Embryonic facial prominence (tissue), 1 donor: Measurements from ENCODE around the gene ALKAL2.

Experiments
- DNase-seq: peaks from one replicate; pipeline ENCODE4 v3.0.0-alpha.2; 2016; ENCODE audit errors: extremely low spot score

ALKAL2 gene

GRCh38 chr2:290090-290722 lies 2.3 kb upstream of the ALKAL2 start:
- peak; percentile 33 for DNase-seq

GRCh38 chr2:289362-290089 lies 1.6 kb upstream of the ALKAL2 start:
- DNase-seq, result no peak

GRCh38 chr2:288758-289361 lies 969 bp upstream of the ALKAL2 start:
- DNase-seq, result no peak

DNA sequence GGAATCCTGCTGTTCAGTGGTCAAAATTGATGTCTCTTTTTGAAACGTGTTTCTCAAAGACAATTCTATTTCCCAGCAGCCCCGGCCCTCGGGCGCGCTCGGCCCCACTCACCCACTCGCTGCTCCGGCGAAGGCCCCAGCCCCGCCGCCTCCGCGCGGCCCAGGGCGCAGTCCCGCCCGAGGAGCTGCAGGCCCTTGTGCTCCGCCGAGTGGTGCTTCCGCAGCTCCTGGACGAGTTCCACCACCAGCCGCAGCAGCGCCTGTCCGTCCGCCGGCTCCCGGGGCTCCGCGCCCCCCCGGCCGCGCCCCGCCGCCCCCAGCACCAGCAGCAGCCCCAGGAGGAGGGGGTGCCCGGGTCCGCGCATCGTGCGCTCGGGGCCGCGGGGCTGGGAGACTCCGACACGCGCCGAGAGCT lies 413 bp downstream of the ALKAL2 start:
- DNase-seq, result no peak

DNA sequence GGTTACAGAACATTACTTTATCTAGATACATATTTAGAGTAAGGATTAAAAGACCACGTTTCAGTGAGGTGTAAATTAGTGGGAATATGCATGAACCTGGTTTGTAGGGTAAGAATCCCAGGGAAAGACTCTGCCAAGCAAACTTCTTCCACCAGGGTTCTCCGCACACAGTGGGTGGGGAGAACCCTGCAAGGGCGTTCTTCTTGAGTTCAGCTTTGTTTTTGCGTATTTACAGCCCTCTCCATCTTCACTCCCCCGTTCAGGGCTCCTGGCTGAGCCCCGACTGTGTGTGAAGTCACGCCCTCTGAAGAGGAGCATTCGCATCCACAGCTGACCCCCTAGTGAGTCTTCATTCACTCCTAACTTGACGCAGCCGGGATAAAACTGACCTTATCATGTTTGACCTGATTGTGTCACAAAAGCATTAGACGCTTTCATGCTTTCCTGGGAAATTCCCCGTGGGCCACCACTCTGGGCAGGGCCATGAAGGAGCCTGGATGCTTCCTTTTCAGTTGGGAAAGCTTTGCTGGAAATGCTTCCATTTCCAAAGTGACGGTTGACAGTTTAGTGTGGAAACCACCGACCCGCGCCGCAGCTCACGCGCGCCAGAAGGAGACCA lies 1.0 kb downstream of the ALKAL2 start:
- no peak for DNase-seq

DNA sequence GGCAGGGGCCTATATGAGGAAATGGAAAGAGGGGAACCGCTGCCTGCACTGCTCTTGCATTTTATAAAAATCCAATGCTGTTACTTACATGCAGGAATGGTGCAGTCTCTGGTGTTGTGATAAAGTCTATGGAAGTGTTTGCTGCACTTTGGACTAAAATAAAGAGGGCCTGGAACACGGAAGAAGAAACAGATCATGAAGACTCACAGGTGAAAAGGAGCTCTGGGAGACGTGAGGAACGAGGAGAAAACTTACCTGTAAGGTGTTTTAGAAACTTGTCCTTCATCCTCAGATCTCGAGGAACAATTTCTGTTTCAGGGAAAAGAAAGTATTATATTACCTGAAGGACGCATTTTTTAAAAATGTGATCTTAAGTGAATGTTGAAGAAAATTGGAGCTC lies 1.9 kb downstream of the ALKAL2 start:
- no peak for DNase-seq

DNA sequence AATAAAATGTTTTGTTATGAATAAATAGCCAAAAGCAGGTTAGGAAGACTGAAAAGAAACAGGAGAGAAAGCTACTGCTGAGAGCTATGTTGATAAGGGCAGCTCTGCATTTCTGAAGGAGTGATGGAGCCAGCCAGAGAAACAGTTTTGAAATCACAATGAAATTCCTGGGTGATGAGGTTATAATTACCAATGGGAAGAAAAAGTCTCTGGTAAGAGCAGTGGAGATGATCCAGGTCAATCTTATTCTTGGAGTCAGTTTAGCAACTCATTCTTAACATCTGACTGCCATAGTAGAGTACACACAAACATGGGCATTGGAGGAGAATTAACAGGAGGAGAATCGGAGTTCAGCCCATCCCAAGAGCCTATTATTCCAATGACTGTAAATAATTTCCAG lies 2.4 kb downstream of the ALKAL2 start:
- no peak for DNase-seq

DNA sequence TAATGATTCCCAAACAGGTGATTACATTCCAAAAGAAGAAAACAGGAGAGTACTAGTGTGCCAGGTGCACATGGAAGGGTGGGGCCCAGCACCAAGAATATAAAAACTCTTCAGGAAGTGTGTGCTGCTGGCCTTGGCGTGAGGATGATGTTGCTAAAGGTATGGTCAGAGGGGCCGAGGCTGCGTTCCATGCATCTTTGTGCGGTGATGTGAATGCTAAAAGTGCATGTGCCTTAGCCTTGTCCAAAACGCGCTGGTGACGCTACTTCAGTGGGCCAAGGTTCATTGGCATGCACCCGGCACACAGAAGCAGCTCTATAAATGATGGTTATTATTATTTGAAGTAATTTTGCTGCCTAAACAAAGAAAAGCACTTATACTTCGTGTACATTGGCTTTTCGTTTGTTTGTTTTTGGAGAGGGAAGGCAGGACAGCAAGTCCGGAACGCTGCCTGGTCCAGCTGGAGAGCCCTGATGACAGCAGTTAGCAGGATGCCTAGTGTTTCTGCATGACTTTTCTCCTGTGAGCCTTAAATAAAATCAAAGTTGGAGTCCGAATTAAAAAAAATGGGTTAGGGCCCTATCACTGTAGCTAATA lies 2.9 kb downstream of the ALKAL2 start:
- DNase-seq, result no peak

DNA sequence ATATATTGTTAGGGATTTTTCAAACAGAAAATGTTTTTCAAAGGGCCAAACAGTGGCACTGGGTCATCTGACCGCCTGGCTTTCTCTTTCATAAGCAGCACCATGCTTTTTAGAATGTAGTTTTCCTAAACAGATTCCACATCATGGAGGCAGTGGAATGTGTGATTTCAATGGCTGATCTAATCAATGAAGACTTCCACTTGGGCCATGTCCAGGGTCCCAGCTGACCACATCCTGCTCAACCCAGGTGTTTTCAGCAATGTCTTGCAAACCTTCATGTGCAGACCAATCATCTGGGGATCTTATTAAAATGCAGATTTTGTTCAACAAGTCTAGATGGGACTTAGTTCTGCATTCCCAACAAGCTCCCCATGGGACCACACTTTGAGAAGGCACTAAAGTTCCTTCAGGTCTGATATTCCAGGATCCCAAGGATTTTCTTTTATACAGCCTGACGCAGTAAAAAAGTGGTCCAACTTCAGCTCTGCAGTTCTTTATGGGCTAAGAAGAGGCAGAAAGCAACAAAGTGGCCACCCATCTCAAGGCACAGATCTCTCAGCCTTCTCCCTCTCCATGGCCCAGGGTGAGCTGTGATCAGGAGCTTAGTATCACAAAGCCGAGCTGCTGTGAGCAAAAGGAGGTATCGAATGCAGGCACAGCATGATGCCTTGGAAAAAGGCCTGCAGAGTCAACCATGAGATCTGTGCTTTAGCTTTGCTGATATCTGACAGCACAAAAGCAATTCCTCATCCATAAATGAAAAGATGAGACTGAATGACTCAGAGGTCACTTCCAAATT lies 3.7 kb downstream of the ALKAL2 start:
- no peak for DNase-seq

DNA sequence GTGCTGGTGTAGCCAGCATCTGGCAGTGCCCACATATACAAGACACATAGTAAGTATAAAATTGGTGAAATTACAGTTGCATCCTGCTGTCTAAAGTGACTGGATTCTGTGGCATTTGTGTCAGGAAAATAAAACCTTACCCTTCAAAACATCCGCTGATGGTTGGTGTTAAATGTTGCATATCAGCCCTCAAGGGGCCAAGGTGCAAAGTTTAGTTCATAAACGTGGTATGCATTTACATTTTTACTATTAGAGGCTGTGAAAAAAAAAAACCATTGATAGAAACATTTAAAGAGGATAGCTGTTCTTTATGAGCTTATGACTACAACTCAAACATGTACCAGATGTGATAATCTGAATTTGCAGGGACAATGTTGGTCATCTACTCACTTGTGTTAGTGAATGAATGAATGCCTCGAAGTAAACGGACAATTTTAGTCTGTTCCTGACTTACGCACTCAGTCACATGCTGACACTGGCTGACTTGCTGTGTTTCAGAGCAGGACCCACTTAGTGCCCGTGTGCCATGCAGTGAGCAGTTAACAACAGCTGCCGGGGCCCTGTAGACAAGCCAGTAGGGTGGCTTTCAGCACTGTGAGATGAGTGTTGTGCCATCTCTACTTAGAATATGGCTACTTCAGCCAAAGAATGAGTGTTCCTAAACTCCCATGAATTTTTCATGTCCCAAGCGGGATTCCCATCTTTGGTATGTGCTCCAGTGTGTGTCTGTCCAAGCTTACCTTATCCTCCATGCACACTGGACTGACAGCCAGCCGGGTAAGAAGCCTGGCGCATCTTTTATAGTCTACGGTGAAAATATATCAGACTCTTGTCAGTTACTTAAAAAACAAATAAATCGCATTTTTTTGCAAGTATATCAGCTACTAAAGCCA lies 5.3 kb downstream of the ALKAL2 start:
- no peak for DNase-seq

- DNase-seq, result no peak
Measured at GRCh38 chr2:281381-281780, 6.5 kb downstream of the ALKAL2 start.

DNA sequence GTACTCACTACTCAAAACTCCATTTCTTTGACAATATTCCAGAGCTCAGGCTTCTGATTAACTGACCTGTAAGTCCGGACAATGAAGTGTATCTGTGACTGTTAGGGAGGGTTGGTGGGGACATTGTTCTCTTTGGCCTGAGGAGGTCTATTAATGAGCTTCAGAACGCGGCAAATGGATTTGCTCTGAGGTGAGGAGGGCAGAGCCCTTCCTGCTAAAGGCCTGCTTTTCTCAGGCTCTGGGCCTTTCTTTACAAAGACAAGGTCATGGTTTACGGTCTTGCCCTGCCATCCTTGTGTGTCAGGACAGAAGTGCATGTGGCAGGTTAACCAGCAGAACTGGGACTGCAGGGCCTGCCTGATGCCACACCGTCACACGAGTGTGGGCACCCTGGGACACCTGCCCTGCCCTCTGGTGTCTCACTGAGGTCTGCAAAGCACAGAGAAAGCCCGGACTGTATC lies 7.2 kb downstream of the ALKAL2 start:
- no peak for DNase-seq

DNA sequence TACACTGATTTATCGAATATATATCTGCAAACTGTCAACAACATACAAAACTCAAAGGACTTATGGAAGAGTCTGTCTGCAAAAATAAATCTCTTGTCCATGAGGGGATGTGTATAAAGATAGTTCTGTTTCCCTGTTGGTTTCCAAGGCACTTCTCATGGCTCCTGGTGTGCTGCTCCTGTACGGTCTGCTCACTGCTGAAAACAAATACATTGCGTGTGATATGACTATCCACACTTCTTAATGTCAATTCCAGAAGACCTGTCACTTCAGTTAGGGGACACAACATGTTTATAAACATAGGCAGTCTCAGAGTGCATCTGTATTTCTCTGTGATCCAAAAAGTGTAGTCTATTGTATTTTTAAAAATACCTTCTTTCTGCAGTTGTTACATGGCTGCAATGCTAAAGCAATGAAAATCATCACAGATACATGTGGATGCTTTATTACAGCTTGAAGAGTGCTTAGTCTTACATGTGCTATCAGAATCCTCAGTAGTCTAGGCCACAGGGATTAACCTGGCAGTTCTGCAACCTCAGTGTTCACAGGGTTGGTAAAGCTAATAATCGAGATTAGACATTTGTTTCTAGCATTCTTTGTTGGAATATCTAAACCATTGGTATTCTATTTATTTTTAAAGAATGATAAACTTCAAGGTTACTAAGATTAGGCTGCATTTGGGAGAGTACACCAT lies 7.8 kb downstream of the ALKAL2 start:
- DNase-seq, result no peak

- DNase-seq, result no peak
Measured at GRCh38 chr2:279366-279765, 8.5 kb downstream of the ALKAL2 start.

DNA sequence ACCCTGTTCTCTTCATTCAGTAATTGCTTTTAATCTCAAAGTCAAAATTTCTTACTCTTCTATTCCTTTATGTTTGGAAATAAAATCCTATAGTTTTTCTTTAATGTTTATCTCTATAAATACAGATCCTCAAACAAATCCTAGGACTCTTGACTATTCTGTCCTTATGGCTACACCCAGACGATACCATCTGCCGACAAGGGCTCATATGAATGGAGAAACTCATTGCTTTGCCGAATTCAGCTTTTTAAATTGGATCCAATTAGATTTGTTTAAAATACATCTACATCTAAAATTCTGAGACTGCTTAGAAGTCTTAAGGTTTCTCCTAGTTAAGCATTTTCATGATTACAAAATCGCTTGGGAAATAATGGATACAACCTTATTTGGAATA lies 9.0 kb downstream of the ALKAL2 start:
- DNase-seq, result no peak

GRCh38 chr2:278312-278926 lies 9.5 kb downstream of the ALKAL2 start:
- no peak for DNase-seq

DNA sequence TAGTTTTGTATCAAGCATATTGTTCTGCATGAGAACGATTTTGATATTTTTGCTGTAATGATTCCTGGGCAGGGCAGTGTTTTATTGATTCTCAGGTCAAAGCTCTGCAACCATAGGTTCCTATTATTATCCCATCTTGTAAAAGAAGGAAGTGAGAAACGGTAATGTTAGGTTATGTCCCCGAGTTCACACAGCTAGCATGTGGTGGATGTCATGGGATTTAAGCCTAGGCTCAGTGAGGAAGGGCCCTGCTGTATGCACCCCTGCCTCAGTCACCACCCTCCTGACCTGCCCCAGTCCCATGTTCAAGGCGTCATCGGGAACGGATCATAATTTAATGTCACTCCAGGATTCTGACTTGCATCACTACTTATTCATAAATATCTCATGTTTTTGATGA lies 12.4 kb downstream of the ALKAL2 start:
- DNase-seq, result no peak

DNA sequence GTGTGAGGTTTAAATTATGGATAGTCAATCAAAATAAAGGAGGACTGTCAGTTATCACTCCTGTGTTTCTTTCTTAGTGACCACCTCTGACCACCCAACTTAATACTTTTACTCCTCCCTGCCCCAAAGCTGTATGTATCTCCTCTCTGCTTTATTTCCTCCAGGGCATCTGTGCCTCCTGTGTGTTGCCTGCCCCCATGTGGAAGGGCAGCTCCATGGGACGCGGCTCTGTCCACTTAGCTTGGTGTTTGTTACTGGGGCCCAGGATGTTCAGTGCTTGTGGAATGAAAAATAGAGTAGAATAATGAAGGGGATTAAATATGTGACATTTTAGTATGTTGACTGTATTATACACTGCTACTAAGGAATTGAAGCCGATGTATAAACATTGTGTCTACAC lies 13.4 kb downstream of the ALKAL2 start:
- no peak for DNase-seq

DNA sequence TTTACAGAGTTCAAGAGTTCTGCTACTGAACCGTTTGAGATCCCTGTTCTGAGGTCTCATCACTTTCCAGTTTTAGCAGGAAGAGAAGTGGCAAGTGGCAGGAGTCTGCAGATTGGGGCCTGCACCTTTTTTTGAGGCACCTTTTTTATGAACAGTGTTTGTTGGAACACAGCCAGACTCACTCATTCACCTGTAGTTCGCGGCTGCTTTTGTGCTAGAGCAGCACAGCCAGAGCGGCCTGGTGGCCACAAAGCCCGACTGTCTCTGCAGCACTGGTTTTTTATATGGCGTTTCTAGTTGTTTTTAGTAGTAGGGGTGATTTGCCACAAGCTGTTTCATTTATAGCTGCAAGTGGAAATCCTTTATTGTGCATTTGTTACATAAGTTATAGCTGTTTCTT lies 14.6 kb downstream of the ALKAL2 start:
- DNase-seq, result no peak
